SU-DHL-6 (cell line): ENCODE measurements around the gene LAMC3.

Experiments
- H2AFZ ChIP-seq: fragments of 200-600 bp; sonication (generic); 2 replicates; pipeline ENCODE4 v1.6.1; 2014; ENCODE audit warnings: low read depth, mild to moderate bottlenecking, moderate library complexity, mixed read lengths, antibody characterized with exemption, low read length; ENCODE audit not compliant: severe bottlenecking
- H3F3A ChIP-seq: fragments of 200-600 bp; shearing (Covaris generic); 2 replicates; pipeline ENCODE4 v1.6.0; 2016; ENCODE audit warnings: antibody characterized with exemption, mild to moderate bottlenecking; ENCODE audit not compliant: insufficient read depth
- H3K27ac ChIP-seq: fragments of 200-600 bp; sonication (generic); 2 replicates; pipeline ENCODE4 v1.5.1; 2016; ENCODE audit warnings: low read depth, mild to moderate bottlenecking, low read length, moderate library complexity, mixed read lengths
- H3K27me3 ChIP-seq: fragments of 200-600 bp; sonication (generic), shearing (Covaris generic); 2 replicates; pipeline ENCODE4 v1.6.0; 2014; ENCODE audit warnings: mild to moderate bottlenecking, low read length
- H3K36me3 ChIP-seq: fragments of 200-600 bp; sonication (generic); 2 replicates; pipeline ENCODE4 v1.6.1; 2014; ENCODE audit warnings: mild to moderate bottlenecking, low read length, mixed read lengths
- H3K4me2 ChIP-seq: fragments of 300-600, 200-600 bp; shearing (Covaris generic), sonication (generic); 2 replicates; pipeline ENCODE4 v1.6.0; 2014; ENCODE audit warnings: low read length, low read depth, mild to moderate bottlenecking; ENCODE audit not compliant: poor library complexity, severe bottlenecking
- H3K4me3 ChIP-seq: fragments of 200-600 bp; sonication (generic); 2 replicates; pipeline ENCODE4 v1.5.1; 2014; ENCODE audit warnings: antibody characterized with exemption, low read length, mild to moderate bottlenecking, mixed read lengths; ENCODE audit not compliant: insufficient read depth, poor library complexity, severe bottlenecking
- H3K79me2 ChIP-seq: fragments of 200-600 bp; sonication (generic); 2 replicates; pipeline ENCODE4 v1.6.1; 2014; ENCODE audit warnings: mild to moderate bottlenecking, low read length, moderate library complexity; ENCODE audit not compliant: insufficient read depth
- H3K9ac ChIP-seq: fragments of 200-600 bp; sonication (generic); 2 replicates; pipeline ENCODE4 v1.7.0; 2014; ENCODE audit warnings: mild to moderate bottlenecking, low read length
- H3K9me2 ChIP-seq: fragments of 200-600 bp; sonication (generic); replicated peaks from 2 replicates; pipeline ENCODE4 v1.6.1; 2014; ENCODE audit warnings: low read length; ENCODE audit not compliant: insufficient read depth
- H3K9me3 ChIP-seq: fragments of 200-600 bp; sonication (generic); 2 replicates; pipeline ENCODE4 v1.6.1; 2014; ENCODE audit warnings: low read length, mixed read lengths; ENCODE audit not compliant: insufficient read depth
- H4K20me1 ChIP-seq: fragments of 200-600 bp; sonication (generic); 2 replicates; pipeline ENCODE4 v1.6.1; 2014; ENCODE audit warnings: low read depth, mild to moderate bottlenecking, antibody characterized with exemption, low read length, moderate library complexity, mixed read lengths
- CTCF ChIP-seq: fragments of 200-600 bp; sonication (generic); IDR thresholded peaks from one replicate; pipeline ENCODE4 v1.5.1; 2017; ENCODE audit warnings: antibody characterized with exemption, mild to moderate bottlenecking, low read length, moderate library complexity; ENCODE audit not compliant: insufficient read depth, poor library complexity, severe bottlenecking
- EZH2phosphoT487 ChIP-seq: fragments of 200-600 bp; sonication (generic), shearing (Covaris generic); conservative IDR thresholded peaks from 2 replicates; pipeline ENCODE4 v1.6.1; 2018; ENCODE audit warnings: mild to moderate bottlenecking, antibody characterized with exemption, low read length, moderate library complexity, mixed read lengths

Gene LAMC3

GRCh38 chr9:131036529-131037334 is 27.8 kb downstream of the LAMC3 start:
- H4K20me1 ChIP-seq: no peaks in the 10 kb centered on the region
- H3K9ac ChIP-seq: no peak overlapping the region
- H3F3A ChIP-seq: no peaks in the 10 kb centered on the region
- no peaks in the 10 kb centered on the region for H3K9me2 ChIP-seq
- H3K4me2 ChIP-seq: no peak overlapping the region
- no peak overlapping the region for H3K27ac ChIP-seq
- no peaks in the 10 kb centered on the region for H3K27me3 ChIP-seq
- no peaks in the 10 kb centered on the region for H3K36me3 ChIP-seq
- H3K4me3 ChIP-seq: no peak overlapping the region
- no peak overlapping the region for H2AFZ ChIP-seq
- no peaks in the 10 kb centered on the region for H3K9me3 ChIP-seq
- H3K79me2 ChIP-seq: no peaks in the 10 kb centered on the region
- TF ChIP-seq EZH2phosphoT487 (no peak), CTCF (no peak)

DNA sequence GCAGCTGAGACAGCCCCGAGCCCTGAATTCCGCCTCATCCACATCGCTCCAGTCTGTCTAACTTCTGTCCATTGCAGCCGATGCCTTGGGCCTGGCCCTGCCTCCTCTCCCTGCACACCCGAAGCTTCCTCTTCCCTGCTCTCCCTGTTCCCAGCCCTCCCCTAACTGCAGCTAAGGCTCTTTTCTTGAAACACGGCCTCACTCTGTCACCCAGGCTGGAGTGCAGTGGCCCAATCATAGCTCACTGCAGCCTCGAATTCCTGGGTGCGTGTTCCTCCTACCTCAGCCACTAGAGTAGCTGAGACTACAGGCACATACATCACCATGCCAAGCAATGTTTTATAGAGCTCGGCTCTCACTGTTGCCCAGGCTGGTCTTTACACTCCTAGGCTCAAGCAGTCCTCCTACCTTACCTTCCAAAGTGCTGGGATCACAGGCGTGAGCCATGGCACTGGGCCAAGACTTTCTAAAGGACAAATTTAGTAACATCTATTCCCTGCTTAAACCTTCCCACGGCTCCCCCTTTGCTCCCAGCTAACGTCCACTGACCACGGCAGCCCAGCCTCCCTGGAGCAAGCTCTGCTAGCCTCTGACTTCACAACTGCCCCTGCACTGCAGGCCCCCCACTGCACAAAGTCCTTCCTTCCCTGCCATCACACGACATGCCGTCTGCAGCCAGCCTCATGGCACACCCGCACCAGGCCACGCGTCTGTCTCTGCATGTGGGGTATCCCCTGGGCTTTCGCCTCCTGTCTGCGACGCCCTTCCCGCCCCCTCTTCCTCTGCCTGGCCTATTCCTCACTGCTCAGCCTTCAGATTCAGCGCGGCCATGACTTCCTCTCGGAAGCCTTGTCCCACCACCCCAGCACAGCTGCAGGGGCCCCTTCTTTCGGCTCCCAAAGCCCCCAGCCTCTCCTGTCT is 28.6 kb downstream of the LAMC3 start:
- Histone ChIP-seq H3K36me3 (no peaks in the 10 kb centered on the region), H3K27me3 (no peaks in the 10 kb centered on the region), H3K9ac (no peak overlapping the region), H3K79me2 (no peaks in the 10 kb centered on the region), H3K9me3 (no peaks in the 10 kb centered on the region), H3K4me3 (no peak overlapping the region), H4K20me1 (no peaks in the 10 kb centered on the region), H3K27ac (no peak overlapping the region), H3F3A (no peaks in the 10 kb centered on the region), H3K9me2 (no peaks in the 10 kb centered on the region), H2AFZ (no peak overlapping the region), H3K4me2 (no peak overlapping the region)
- TF ChIP-seq EZH2phosphoT487 (no peak), CTCF (no peak)

DNA sequence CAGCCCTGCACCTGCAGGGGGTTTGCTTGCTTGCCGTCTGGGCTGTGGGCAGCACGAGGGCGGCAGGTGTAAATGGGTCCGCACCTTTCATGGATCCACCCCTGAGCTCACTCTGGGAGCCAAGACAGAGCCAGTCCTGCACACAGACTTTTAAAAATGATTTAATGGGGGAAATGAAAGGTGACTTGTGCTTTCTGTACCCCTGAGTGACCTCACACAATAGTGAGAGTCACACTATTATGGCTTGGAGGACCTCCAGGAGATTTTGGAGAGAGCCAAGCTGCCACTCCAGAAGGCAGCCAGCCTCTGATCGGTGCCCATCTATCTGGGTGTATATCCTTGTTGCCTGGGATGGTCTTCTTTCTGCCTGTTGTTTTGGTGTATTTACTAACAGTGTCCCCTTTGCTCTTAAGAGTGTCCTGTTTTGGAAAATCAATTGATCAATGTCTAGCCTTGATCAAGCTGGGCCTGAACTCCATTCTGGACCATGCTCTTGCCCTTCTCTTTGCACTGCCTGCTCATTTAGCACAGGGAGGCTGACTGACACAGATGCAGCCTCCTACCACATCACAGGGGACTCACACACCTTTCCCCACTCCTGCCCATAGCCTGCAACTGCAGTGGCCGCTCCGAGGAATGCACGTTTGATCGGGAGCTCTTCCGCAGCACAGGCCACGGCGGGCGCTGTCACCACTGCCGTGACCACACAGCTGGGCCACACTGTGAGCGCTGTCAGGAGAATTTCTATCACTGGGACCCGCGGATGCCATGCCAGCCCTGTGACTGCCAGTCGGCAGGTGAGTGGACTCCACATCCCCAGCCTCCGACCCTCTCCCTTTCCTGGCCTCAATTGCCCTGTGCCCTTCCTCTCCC is 29.5 kb downstream of the LAMC3 start:
- no peaks in the 10 kb centered on the region for H3K9me3 ChIP-seq
- H3F3A ChIP-seq: no peaks in the 10 kb centered on the region
- H3K36me3 ChIP-seq: no peaks in the 10 kb centered on the region
- H3K9ac ChIP-seq: no peak overlapping the region
- H2AFZ ChIP-seq: no peak overlapping the region
- no peaks in the 10 kb centered on the region for H4K20me1 ChIP-seq
- no peaks in the 10 kb centered on the region for H3K79me2 ChIP-seq
- no peak overlapping the region for H3K4me3 ChIP-seq
- H3K4me2 ChIP-seq: no peak overlapping the region
- no peaks in the 10 kb centered on the region for H3K27me3 ChIP-seq
- H3K9me2 ChIP-seq: no peaks in the 10 kb centered on the region
- TF ChIP-seq CTCF: no peak
- no peak for TF ChIP-seq EZH2phosphoT487
- no peak overlapping the region for H3K27ac ChIP-seq
